22Rv1 (cell line): ENCODE results near the gene KLHDC1.

Experiments
- ZFX ChIP-seq: fragments of 450-650 bp; IDR thresholded peaks from 2 replicates; pipeline ENCODE4 v1.6.1; 2017; ENCODE audit warnings: antibody characterized with exemption, borderline replicate concordance
- TF ChIP-seq, protein P1 (sequence below): fragments of 450-650 bp; IDR thresholded peaks from 2 replicates; pipeline ENCODE4 v1.5.1; 2017; ENCODE audit warnings: mild to moderate bottlenecking

GRCh38 chr14:49786315-49786714 lies 93.4 kb downstream of the KLHDC1 start:
- TF ChIP-seq, protein P1, sequence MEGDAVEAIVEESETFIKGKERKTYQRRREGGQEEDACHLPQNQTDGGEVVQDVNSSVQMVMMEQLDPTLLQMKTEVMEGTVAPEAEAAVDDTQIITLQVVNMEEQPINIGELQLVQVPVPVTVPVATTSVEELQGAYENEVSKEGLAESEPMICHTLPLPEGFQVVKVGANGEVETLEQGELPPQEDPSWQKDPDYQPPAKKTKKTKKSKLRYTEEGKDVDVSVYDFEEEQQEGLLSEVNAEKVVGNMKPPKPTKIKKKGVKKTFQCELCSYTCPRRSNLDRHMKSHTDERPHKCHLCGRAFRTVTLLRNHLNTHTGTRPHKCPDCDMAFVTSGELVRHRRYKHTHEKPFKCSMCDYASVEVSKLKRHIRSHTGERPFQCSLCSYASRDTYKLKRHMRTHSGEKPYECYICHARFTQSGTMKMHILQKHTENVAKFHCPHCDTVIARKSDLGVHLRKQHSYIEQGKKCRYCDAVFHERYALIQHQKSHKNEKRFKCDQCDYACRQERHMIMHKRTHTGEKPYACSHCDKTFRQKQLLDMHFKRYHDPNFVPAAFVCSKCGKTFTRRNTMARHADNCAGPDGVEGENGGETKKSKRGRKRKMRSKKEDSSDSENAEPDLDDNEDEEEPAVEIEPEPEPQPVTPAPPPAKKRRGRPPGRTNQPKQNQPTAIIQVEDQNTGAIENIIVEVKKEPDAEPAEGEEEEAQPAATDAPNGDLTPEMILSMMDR = no peak
- TF ChIP-seq ZFX = no peak
